HepG2 (cell line): ENCODE measurements around the gene SETD1B. TPM values are rescaled to one million over a fixed set of nuclear protein-coding genes. Genes with fewer than 3 reads are reported as not detected.
A peak's percentile ranks its signal among the peaks of the same experiment; 100 is the strongest.

Experiments used
- ARID3A ChIP-seq: IDR thresholded peaks from 2 replicates; pipeline ENCODE4 v1.6.1; 2012; ENCODE audit warnings: low read depth, low read length, improper control_type of control experiment
- CEBPZ ChIP-seq: IDR thresholded peaks from 2 replicates; pipeline ENCODE4 v1.6.1; 2012; ENCODE audit warnings: low read length, improper control_type of control experiment
- FOXC1 ChIP-seq: sonication (generic); formaldehyde crosslinking; IDR thresholded peaks from 2 replicates; pipeline ENCODE4 v1.8.0; 2022; ENCODE audit warnings: mild to moderate bottlenecking, missing genetic modification reagents, borderline replicate concordance
- FOXP4 ChIP-seq: sonication (generic); formaldehyde crosslinking; IDR thresholded peaks from 2 replicates; pipeline ENCODE4 v1.4.0; 2020; ENCODE audit warnings: missing genetic modification reagents
- HOXA7 ChIP-seq: sonication (generic); formaldehyde crosslinking; IDR thresholded peaks from 2 replicates; pipeline ENCODE4 v1.8.1; 2022; ENCODE audit warnings: mild to moderate bottlenecking, missing genetic modification reagents, moderate library complexity
- KAT7 ChIP-seq: IDR thresholded peaks from 2 replicates; pipeline ENCODE4 v1.6.1; 2018; ENCODE audit warnings: borderline replicate concordance, missing compliant biosample characterization
- KLF11 ChIP-seq: IDR thresholded peaks from 2 replicates; pipeline ENCODE4 v1.6.1; 2016; ENCODE audit warnings: missing compliant biosample characterization
- NFRKB ChIP-seq: fragments of 450-650 bp; IDR thresholded peaks from 2 replicates; pipeline ENCODE4 v1.6.1; 2017
- RARG ChIP-seq: sonication (generic); formaldehyde crosslinking; IDR thresholded peaks from 2 replicates; pipeline ENCODE4 v1.4.0; 2020; ENCODE audit warnings: low read depth, mild to moderate bottlenecking, missing genetic modification reagents
- SIX4 ChIP-seq: sonication (generic); formaldehyde crosslinking; IDR thresholded peaks from 2 replicates; pipeline ENCODE4 v1.4.0; 2020; ENCODE audit warnings: missing genetic modification reagents
- SMAD1 ChIP-seq: sonication (generic); formaldehyde crosslinking; IDR thresholded peaks from 2 replicates; pipeline ENCODE4 v1.4.0; 2020; ENCODE audit warnings: missing genetic modification reagents, low read depth, mild to moderate bottlenecking, borderline replicate concordance
- YY1 ChIP-seq: IDR thresholded peaks from 2 replicates; pipeline ENCODE4 v1.6.1; 2011; ENCODE audit warnings: low read length, low read depth, moderate library complexity, mild to moderate bottlenecking; ENCODE audit not compliant: insufficient read depth, insufficient replicate concordance
- ZFP90 ChIP-seq: sonication (generic); formaldehyde crosslinking; IDR thresholded peaks from 2 replicates; pipeline ENCODE4 v1.8.0; 2022; ENCODE audit warnings: missing genetic modification reagents, mild to moderate bottlenecking, inconsistent platforms, borderline replicate concordance
- ZNF331 ChIP-seq: sonication (generic); formaldehyde crosslinking; IDR thresholded peaks from 2 replicates; pipeline ENCODE4 v1.4.0; 2020; ENCODE audit warnings: missing genetic modification reagents
- ZNF512 ChIP-seq: sonication (generic); formaldehyde crosslinking; IDR thresholded peaks from 2 replicates; pipeline ENCODE4 v1.4.0; 2020; ENCODE audit warnings: mild to moderate bottlenecking, missing genetic modification reagents
- ZNF570 ChIP-seq: sonication (generic); formaldehyde crosslinking; IDR thresholded peaks from 2 replicates; pipeline ENCODE4 v1.4.0; 2020; ENCODE audit warnings: mild to moderate bottlenecking, missing genetic modification reagents, borderline replicate concordance
- ZNF691 ChIP-seq: sonication (generic); formaldehyde crosslinking; IDR thresholded peaks from 2 replicates; pipeline ENCODE4 v1.4.0; 2020; ENCODE audit warnings: missing genetic modification reagents, low read depth, mild to moderate bottlenecking, borderline replicate concordance
- ZNF782 ChIP-seq: sonication (generic); formaldehyde crosslinking; IDR thresholded peaks from 2 replicates; pipeline ENCODE4 v1.4.0; 2020; ENCODE audit warnings: missing genetic modification reagents, mild to moderate bottlenecking, borderline replicate concordance
- ZNF83 ChIP-seq: sonication (generic); formaldehyde crosslinking; IDR thresholded peaks from 2 replicates; pipeline ENCODE4 v1.4.0; 2020; ENCODE audit warnings: missing genetic modification reagents, mild to moderate bottlenecking, borderline replicate concordance
- polyA plus RNA-seq, 8 experiments: library from polyadenylated mRNA; depleted of rRNA in 3 of 8; stranded (reverse) in 7 of 8; unstranded in 1 of 8; fragments of >200 nt; fragmentation: Illumina TruSeq in 4 of 8; extraction: Trizol in 4 of 8; gene quantifications; 2 replicates each; pipeline versions ENCODE4 v1.2.1 to v1.2.3, GENCODE V29; 2011 to 2016; ENCODE audit warnings: low read depth in 4 of 8, missing spikeins in 1 of 8, mixed read lengths in 1 of 8; ENCODE audit not compliant: insufficient read depth in 1 of 8
- total RNA-seq, 5 experiments: library from RNA; depleted of rRNA; stranded (reverse); fragments of >200 nt; fragmentation: Illumina TruSeq; extraction: Trizol; gene quantifications; 2 replicates each; pipeline ENCODE4 v1.2.3, GENCODE V29; 2016; ENCODE audit warnings: low read depth in 1 of 5

SETD1B gene
- total and polyA plus RNA-seq, 2 of the 13 experiments (the other 11 are each of a cell fraction or from before 2014, with no cell fraction given), result 1.1 to 1.4 TPM

- TF ChIP-seq ARID3A, result 0 out of 2 replicates have a peak, but pooled peaks have one; percentile 12
- TF ChIP-seq ZFP90 (CRISPR knock-in tag), result no peak
- TF ChIP-seq CEBPZ, result no peak
- TF ChIP-seq ZNF570, result no peak
- TF ChIP-seq ZNF83, result no peak
- TF ChIP-seq KLF11, result no peak
- no peak for TF ChIP-seq ZNF782
- TF ChIP-seq HOXA7, result no peak
- TF ChIP-seq ZNF331, result no peak
- no peak for TF ChIP-seq NFRKB
- TF ChIP-seq RARG (CRISPR knock-in tag), result no peak
- TF ChIP-seq SIX4 (CRISPR knock-in tag), result no peak
- no peak for TF ChIP-seq ZNF512 (CRISPR knock-in tag)
- TF ChIP-seq KAT7 (CRISPR knock-in tag), result no peak
- peak; percentile 62 for TF ChIP-seq YY1
- TF ChIP-seq FOXC1 (CRISPR knock-in tag), result no peak
- TF ChIP-seq ZNF691 (CRISPR knock-in tag), result no peak
- no peak for TF ChIP-seq FOXP4 (CRISPR knock-in tag)
- no peak for TF ChIP-seq SMAD1 (CRISPR knock-in tag)
Measured at GRCh38 chr12:121773011-121773777, 30.6 kb upstream of the SETD1B start (continued).
